GM21390 (cell line): ENCODE measurements around the gene BEND7.
"Not testable (repeated sequence)": the region's sequence is repeated elsewhere in the genome, so short reads cannot be mapped to it uniquely, and the experiment has no call there.

Source experiments
- ATAC-seq: cut with Tn5 transposase; IDR thresholded peaks from one replicate; pipeline ENCODE4 v1.9.1; 2021; ENCODE audit not compliant: unreplicated experiment

The BEND7 gene

GRCh38 chr10:13425397-13425796 lies 103.4 kb downstream of the BEND7 start:
- no peak for ATAC-seq

GRCh38 chr10:13422800-13423199 lies 106.0 kb downstream of the BEND7 start:
- no peak for ATAC-seq

- ATAC-seq = no peak
These were observed 107.4 kb downstream of the BEND7 start for GRCh38 chr10:13421382-13421917.

GRCh38 chr10:13420532-13421307 lies 108.1 kb downstream of the BEND7 start:
- no peak for ATAC-seq

- no peak for ATAC-seq
These were observed 111.2 kb downstream of the BEND7 start for GRCh38 chr10:13417459-13418126.

- ATAC-seq = no peak
These were observed 112.1 kb downstream of the BEND7 start for GRCh38 chr10:13416760-13417159.

- ATAC-seq = no peak
These were observed 114.0 kb downstream of the BEND7 start for GRCh38 chr10:13414855-13415254.

- no peak for ATAC-seq
These were observed 114.7 kb downstream of the BEND7 start for GRCh38 chr10:13414137-13414536.

GRCh38 chr10:13412894-13413293 lies 115.9 kb downstream of the BEND7 start:
- no peak for ATAC-seq

- no peak for ATAC-seq
These were observed 124.0 kb downstream of the BEND7 start for GRCh38 chr10:13404791-13405190.

GRCh38 chr10:13404305-13404759 lies 124.5 kb downstream of the BEND7 start:
- ATAC-seq = no peak

GRCh38 chr10:13403426-13403825 lies 125.4 kb downstream of the BEND7 start:
- ATAC-seq = not testable (repeated sequence)

- no peak for ATAC-seq
These were observed 126.8 kb downstream of the BEND7 start for GRCh38 chr10:13402021-13402420.

GRCh38 chr10:13401142-13401541 lies 127.7 kb downstream of the BEND7 start:
- ATAC-seq = no peak

- ATAC-seq = no peak
These were observed 128.4 kb downstream of the BEND7 start for GRCh38 chr10:13400196-13400965.

GRCh38 chr10:13399752-13400151 lies 129.1 kb downstream of the BEND7 start:
- ATAC-seq = no peak

- no peak for ATAC-seq
These were observed 129.6 kb downstream of the BEND7 start for GRCh38 chr10:13399236-13399635.

- no peak for ATAC-seq
These were observed 131.8 kb downstream of the BEND7 start for GRCh38 chr10:13397052-13397451.

- ATAC-seq = no peak
These were observed 132.4 kb downstream of the BEND7 start for GRCh38 chr10:13396369-13396768.

GRCh38 chr10:13395540-13395939 lies 133.3 kb downstream of the BEND7 start:
- ATAC-seq = no peak

GRCh38 chr10:13393640-13394039 lies 135.2 kb downstream of the BEND7 start:
- no peak for ATAC-seq
